GM23248 (cell line): ENCODE data around the gene FAM217A.

Experiments used
- EZH2 ChIP-seq: fragments of 200-600 bp; sonication (generic); IDR thresholded peaks from 2 replicates; pipeline ENCODE4 v1.6.1; 2018; ENCODE audit warnings: antibody characterized with exemption, mild to moderate bottlenecking; ENCODE audit not compliant: insufficient read depth, poor library complexity, severe bottlenecking
- EZH2phosphoT487 ChIP-seq: fragments of 200-600 bp; sonication (generic); IDR thresholded peaks from 2 replicates; pipeline ENCODE4 v1.6.1; 2018; ENCODE audit warnings: antibody characterized with exemption, moderate library complexity, mild to moderate bottlenecking, low read depth; ENCODE audit not compliant: insufficient read depth

DNA sequence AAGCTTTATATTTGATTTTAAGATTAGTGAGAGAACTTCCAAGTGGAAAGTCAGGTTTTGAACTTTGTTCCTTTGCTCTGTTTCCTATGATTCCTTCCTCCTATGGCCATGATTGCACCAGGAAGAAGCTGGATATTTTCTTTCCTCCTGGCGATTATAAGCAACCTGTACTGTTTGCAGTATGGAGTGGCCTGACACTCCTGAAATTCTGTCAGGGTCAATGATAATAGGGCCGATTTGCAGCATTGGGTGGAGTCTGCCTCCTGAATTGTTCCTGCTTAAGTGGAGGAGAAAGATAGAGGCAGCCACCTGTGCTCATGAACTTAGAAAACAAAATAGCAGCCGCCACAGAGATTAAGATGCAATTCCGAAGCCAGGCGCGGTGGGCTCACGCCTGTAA, 9.8 kb upstream of the FAM217A start:
- no peak for TF ChIP-seq EZH2phosphoT487
- no peak for TF ChIP-seq EZH2
